Stimulated activated memory B cell treated with anti-CD40 and anti-IgM and Interleukin-4, amounts not matched to agents 10 μg/mL and 1 μg/mL and 100 μg/mL, for 72 hours (primary cell): ENCODE measurements around the gene NR6A1.

Source experiments
- ATAC-seq: fragments of 150-1000 bp; cut with Tn5 transposase; 2 replicates; pipeline ENCODE4 v1.10.0; 2021
- H3K27ac Mint-ChIP-seq: one replicate; pipeline ENCODE4 v1.8.0; 2022; ENCODE audit warnings: mild to moderate bottlenecking, mixed read lengths
- H3K27me3 Mint-ChIP-seq: one replicate; pipeline ENCODE4 v1.8.0; 2022; ENCODE audit warnings: mixed read lengths
- H3K36me3 Mint-ChIP-seq: one replicate; pipeline ENCODE4 v1.8.0; 2022; ENCODE audit warnings: mixed read lengths
- H3K4me1 Mint-ChIP-seq: one replicate; pipeline ENCODE4 v1.8.0; 2022; ENCODE audit warnings: mixed read lengths
- H3K4me3 Mint-ChIP-seq: one replicate; pipeline ENCODE4 v1.8.0; 2022; ENCODE audit warnings: mild to moderate bottlenecking, moderate library complexity, mixed read lengths
- H3K9me3 Mint-ChIP-seq: one replicate; pipeline ENCODE4 v1.8.0; 2022; ENCODE audit warnings: mixed read lengths

The NR6A1 gene

DNA sequence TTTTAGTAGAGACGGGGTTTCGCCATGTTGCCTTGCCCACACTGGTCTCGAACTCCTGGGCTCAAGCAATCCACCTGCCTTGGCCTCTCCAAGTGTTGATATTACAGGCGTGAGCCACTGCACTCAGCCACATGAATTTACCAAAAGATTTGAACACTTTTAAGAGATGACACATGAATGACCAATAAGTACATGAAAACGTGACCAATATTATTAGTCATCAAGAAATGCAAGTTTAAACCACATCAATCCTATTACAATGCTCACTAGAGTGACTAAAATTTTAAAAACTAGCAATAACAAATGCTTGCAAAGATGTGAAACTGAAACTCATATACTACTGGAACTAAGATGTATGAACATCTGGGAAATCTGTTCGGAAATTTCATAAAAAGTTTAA, 54.3 kb downstream of the NR6A1 start:
- Mint-ChIP-seq H3K27me3 (peaks cover 3% of the 10 kb centered on the region), H3K36me3 (no peaks in the 10 kb centered on the region), H3K9me3 (no peaks in the 10 kb centered on the region), H3K4me1 (peaks cover 5% of the 10 kb centered on the region), H3K27ac (no peak overlapping the region), H3K4me3 (no peak overlapping the region)
- ATAC-seq = no peak

DNA sequence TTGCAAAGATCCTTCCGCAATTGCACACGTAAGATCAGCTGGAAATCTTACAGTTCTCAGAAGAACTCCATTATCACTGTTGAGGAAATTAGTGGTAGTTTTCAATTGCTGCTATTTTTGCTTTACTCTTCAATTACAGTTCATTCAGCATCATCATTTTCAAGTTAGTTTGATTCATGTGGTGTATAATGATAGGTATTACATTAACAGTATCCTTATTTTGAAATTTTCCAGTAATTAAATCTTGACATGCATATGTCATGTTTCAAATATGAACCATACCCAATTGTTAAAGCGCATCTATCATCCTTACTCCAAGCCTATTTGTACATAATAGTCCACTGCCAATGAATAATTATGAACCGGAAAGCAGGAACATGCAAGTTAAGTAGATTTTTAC, 60.3 kb downstream of the NR6A1 start:
- Mint-ChIP-seq H3K27me3 (peaks cover 13% of the 10 kb centered on the region), H3K27ac (no peak overlapping the region), H3K36me3 (no peaks in the 10 kb centered on the region), H3K9me3 (no peaks in the 10 kb centered on the region), H3K4me3 (no peak overlapping the region), H3K4me1 (peaks cover 9% of the 10 kb centered on the region)
- no peak for ATAC-seq

DNA sequence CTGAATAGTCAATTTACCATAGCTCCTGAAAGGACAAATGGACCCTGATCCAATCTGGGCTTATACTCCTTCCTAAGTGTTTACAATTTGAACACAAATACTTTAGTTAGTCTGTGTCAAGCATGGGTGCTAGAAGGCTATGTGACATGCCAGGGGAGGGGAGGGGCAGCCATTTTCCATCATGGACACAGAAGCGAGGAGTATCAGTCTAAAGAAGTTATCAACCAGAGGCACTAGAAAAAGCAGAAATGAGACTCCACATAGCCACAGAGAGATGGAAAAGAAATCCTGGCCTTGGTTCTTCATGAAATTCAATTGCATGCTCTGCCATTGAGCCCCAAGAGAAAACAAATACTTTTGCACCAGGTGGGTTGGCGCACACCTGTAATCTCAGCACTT, 61.8 kb downstream of the NR6A1 start:
- peaks cover 13% of the 10 kb centered on the region for H3K27me3 Mint-ChIP-seq
- H3K36me3 Mint-ChIP-seq = no peaks in the 10 kb centered on the region
- no peak overlapping the region for H3K4me3 Mint-ChIP-seq
- H3K9me3 Mint-ChIP-seq = no peaks in the 10 kb centered on the region
- H3K27ac Mint-ChIP-seq = no peak overlapping the region
- H3K4me1 Mint-ChIP-seq = peaks cover 9% of the 10 kb centered on the region
- ATAC-seq = no peak

DNA sequence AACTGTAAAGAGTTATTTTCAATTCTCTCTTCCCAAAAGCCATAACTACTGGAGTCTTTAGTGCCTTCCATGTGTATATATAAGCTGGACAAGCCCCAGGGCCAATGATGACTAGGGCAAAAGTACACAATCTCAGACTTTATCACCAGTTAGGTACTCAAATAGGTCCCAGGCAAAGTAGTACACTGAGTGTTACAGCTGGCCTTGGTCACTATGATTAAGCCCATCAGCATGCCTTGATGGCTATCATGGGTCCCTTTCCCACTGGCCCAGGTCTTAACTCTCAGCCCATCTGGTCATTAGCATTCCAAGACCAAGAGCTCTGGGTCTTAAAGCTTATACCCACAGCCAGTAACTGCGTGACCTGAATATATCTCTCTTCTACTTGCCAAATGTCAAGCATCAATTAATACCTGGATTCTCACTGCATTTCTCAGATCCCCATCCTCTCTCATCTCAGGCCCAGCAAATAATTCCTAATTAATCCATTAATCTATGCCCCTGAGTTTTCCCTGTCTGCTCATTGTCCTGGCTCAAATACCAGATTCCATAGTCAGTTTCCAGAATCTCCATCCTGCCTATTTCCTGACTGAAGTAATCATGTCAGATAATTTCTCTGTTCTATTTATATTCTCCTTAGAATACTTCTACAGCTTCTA, 62.3 kb downstream of the NR6A1 start:
- H3K36me3 Mint-ChIP-seq = no peaks in the 10 kb centered on the region
- no peak overlapping the region for H3K4me3 Mint-ChIP-seq
- peaks cover 13% of the 10 kb centered on the region for H3K27me3 Mint-ChIP-seq
- no peak for ATAC-seq
- peaks cover 9% of the 10 kb centered on the region for H3K4me1 Mint-ChIP-seq
- H3K9me3 Mint-ChIP-seq = no peaks in the 10 kb centered on the region
- no peak overlapping the region for H3K27ac Mint-ChIP-seq

DNA sequence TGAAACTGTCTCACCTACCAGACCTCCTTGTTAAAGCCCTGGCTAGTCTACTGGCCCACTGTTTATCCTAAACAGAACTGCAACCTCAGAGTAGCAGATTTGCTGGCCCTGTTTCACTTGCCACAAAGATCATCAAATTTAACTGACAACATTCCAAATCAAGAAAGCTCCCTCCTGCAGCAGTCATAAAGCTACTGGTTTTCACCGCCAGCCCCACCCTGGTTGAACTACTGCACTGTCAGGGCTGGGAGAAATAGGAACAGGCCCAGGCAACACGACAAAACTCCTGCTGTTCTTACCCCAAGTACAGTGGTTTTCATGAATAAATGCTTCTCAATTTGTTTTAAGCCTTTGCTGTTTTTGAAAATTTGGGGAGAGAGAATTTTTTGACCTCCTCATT, 63.0 kb downstream of the NR6A1 start:
- H3K4me1 Mint-ChIP-seq = peaks cover 9% of the 10 kb centered on the region
- ATAC-seq = no peak
- H3K27ac Mint-ChIP-seq = no peak overlapping the region
- H3K36me3 Mint-ChIP-seq = no peaks in the 10 kb centered on the region
- no peaks in the 10 kb centered on the region for H3K9me3 Mint-ChIP-seq
- H3K27me3 Mint-ChIP-seq = peaks cover 13% of the 10 kb centered on the region
- no peak overlapping the region for H3K4me3 Mint-ChIP-seq

DNA sequence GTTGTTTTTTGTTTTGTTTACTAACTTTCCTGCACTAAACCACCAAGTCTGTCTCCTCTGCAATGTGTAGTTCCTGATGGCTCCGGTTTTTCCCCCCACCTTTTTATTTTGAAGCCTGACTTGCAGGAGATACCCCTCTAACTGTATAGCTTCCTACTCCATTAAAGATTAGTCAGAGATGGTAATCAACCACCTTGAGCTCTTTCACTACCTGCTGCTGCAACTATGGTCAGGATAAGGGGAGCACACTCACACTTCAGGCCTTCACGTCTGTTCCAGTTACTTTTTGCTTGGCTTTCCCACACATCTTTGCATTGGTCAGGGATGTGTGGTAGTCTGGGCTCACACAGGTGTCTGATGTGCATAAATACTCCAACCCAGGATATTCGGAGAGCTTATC, 63.4 kb downstream of the NR6A1 start:
- Mint-ChIP-seq H3K4me1 (peaks cover 9% of the 10 kb centered on the region), H3K36me3 (no peaks in the 10 kb centered on the region), H3K27me3 (peaks cover 13% of the 10 kb centered on the region), H3K27ac (no peak overlapping the region), H3K4me3 (no peak overlapping the region), H3K9me3 (no peaks in the 10 kb centered on the region)
- ATAC-seq = no peak

DNA sequence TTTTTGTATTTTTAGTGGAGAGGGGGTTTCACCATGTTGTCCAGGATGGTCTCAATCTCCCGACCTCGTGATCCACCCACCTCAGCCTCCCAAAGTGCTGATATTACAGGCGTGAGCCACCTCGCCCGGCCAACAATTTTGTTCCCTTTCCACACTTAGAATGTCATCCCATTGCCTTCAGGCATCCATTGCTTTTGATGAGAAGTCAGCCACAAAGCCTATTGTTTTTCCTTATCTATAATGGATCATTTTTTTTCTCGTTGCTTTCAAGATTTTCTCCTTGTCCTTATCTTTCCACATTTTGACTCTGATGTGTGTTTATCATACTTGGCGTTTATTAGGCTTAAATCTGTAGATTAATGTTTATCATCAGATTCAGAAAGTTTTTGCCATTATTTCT, 64.4 kb downstream of the NR6A1 start:
- Mint-ChIP-seq H3K27me3 (peaks cover 9% of the 10 kb centered on the region), H3K9me3 (no peaks in the 10 kb centered on the region), H3K4me1 (peaks cover 2% of the 10 kb centered on the region), H3K36me3 (no peaks in the 10 kb centered on the region), H3K4me3 (no peak overlapping the region), H3K27ac (no peak overlapping the region)
- no peak for ATAC-seq

DNA sequence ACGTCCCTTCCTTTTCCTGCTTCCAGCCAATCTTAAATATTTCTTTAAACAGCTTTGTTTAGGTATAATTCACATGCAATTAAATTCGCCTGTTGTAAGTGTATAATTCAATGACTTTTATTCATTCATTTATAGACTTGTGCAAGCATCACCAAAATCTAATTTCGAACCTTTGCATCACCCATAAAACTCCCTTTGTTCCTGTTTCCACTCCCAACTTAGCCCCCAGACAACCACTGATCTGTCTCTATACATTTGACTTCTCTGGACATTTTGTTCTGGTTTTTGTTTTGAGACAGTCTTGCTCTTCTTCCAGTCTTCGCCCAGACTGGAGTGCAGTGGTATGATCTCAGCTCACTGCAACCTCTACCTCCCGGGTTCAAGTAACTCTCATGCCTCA, 71.5 kb downstream of the NR6A1 start:
- Mint-ChIP-seq H3K27ac (no peak overlapping the region), H3K9me3 (no peaks in the 10 kb centered on the region), H3K4me3 (no peak overlapping the region), H3K4me1 (no peaks in the 10 kb centered on the region), H3K36me3 (no peaks in the 10 kb centered on the region), H3K27me3 (no peaks in the 10 kb centered on the region)
- ATAC-seq = no peak

DNA sequence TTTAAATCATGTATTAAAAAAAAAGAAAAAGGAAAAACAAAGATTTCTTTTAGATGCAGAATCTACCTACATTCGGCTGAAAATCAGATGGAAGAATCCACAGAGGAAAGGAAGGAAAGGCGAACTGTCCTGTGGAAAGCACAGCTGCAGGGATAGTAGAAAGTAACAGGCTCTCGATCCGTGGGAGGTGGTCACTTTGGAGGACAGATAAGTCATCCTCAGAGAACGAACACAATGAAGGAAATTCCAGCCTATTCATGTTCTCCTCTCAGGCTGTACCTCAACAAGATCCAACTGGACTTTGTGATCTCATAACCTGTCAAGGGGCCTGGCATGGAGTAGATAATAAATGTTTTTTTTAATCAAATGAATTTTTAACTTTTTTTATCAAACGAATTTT, 72.8 kb downstream of the NR6A1 start:
- ATAC-seq = no peak
- no peaks in the 10 kb centered on the region for H3K27me3 Mint-ChIP-seq
- H3K4me1 Mint-ChIP-seq = no peaks in the 10 kb centered on the region
- no peaks in the 10 kb centered on the region for H3K9me3 Mint-ChIP-seq
- no peaks in the 10 kb centered on the region for H3K36me3 Mint-ChIP-seq
- no peak overlapping the region for H3K4me3 Mint-ChIP-seq
- no peak overlapping the region for H3K27ac Mint-ChIP-seq

DNA sequence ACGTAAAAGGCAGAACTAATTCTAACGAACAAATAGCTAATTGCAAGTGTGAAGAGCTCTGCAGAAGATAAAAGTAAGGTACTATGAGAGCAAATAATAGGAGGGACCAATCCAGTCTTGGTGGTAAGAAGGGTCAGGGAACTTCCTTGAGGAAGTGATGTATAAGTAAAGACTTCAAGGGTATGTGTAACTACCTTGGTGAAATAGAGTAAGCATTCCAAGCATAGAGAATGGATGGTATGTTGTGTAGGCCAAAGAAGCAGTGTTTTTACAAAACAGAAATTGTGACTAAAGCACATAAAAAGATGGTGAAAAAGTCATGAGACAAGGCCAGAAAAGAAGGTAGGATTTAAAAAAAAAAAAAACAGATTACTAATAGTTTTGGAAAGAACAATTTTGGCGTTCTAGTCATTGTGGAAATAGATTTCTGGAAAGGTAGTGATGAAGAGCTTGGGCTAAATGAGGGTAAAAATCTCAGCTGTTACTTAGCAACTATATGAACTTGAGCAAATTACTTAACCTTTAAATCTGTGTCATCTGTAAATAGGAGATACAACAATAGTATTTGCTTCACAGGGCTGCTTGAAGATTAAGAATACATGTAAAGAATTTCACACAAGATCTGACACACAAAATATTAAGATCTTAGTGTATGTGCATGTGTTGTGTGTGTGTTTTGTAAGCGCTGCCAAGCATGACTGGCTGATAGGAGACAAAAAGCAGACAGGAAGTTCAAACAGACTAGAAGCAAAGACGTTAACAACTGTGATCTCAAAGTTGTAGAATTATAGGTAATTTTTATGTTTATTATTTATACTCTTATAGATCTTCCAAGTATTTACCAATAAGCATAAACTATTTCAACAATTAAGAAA, 73.5 kb downstream of the NR6A1 start:
- Mint-ChIP-seq H3K4me3 (no peak overlapping the region), H3K36me3 (no peaks in the 10 kb centered on the region), H3K27me3 (no peaks in the 10 kb centered on the region), H3K27ac (no peak overlapping the region), H3K4me1 (no peaks in the 10 kb centered on the region), H3K9me3 (no peaks in the 10 kb centered on the region)
- no peak for ATAC-seq

DNA sequence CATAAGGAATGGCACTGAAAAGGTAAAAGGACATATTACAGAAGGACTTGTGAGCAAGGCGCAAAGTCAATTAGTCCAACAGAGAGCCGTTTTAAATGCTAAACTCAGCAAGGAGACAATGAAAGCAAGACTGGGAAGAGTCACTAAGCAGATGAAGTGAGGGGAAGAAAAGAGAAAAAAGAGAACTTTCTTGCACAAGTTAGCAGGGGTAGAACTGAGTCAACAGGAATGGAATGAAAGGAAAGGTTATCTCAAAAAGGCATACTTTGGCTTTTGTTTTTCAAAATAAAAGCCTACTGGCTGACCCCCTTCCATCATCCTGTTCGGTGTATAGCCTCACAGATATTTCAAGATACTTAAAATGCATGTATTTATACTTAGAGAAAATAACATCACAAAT, 75.0 kb downstream of the NR6A1 start:
- Mint-ChIP-seq H3K4me3 (no peak overlapping the region), H3K27ac (no peak overlapping the region), H3K9me3 (no peaks in the 10 kb centered on the region), H3K4me1 (no peaks in the 10 kb centered on the region), H3K36me3 (no peaks in the 10 kb centered on the region), H3K27me3 (no peaks in the 10 kb centered on the region)
- ATAC-seq = no peak

DNA sequence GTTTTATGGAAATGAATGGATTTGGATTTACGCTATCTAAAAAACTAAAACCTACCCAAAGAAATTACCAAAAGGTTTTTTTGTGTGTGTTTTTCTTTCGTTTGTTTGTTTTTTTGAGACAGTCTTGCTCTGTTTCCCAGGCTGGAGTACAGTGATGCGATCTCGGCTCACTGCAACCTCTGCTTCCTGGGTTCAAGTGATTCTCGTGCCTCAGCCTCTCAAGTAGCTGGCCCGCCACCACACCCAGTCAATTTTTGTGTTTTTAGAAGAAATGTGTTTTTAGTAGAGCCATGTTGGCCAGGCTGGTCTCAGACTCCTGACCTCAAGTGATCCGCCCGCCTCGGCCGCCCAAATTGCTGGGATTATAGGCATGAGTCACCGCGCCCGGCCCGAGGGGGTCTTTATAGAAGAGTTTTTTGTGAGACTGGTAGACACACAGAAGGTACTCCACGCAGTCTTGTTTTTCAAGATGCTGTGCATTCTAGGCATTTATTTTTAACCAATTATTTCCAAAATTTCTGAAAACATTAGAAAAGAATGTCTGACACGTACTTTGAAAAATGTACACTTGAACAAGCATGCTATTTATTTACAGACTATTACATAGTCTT, 75.7 kb downstream of the NR6A1 start:
- H3K36me3 Mint-ChIP-seq = no peaks in the 10 kb centered on the region
- no peaks in the 10 kb centered on the region for H3K4me1 Mint-ChIP-seq
- H3K27ac Mint-ChIP-seq = no peak overlapping the region
- H3K4me3 Mint-ChIP-seq = no peak overlapping the region
- no peaks in the 10 kb centered on the region for H3K9me3 Mint-ChIP-seq
- H3K27me3 Mint-ChIP-seq = no peaks in the 10 kb centered on the region
- no peak for ATAC-seq

DNA sequence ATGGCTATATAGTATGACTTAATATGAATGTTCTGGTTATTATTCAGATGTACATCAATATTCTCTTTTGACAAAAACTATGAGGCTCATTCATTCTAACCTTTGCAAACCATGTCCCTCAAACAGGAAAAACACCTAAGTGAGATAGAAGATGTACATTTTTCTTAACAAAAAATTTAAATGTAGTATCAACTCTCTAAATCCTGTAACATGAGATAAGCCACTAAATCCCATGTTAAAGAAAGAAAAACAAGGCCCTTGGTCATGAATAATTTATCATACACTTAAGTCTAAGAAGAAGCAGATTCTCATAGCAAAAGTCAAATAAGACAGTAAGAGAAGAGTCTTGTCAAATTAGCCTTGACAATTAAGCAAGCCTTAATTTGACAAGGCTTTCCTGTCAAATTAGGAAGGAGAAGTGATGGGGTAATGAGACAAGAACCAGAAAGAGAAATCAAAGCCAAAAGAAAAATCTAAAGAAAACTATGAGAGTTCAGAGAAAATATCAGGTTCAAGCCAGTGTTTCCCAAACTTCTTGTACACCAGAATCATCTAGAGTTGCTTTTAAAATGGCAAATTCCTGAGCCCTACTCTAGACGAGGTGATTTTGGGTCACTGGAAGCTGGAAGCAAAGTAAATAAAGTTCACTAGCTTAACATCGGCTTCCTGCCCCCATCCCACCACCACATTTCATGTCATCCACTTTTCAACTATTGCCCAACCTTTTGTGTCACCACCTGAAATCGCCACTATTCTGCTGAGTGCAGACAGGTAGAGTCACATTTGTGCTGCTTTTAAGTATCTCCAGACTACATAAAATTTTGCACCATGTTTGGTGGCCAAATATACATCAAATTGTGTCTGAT, 76.5 kb downstream of the NR6A1 start:
- no peaks in the 10 kb centered on the region for H3K4me1 Mint-ChIP-seq
- H3K36me3 Mint-ChIP-seq = no peaks in the 10 kb centered on the region
- no peaks in the 10 kb centered on the region for H3K27me3 Mint-ChIP-seq
- no peak overlapping the region for H3K27ac Mint-ChIP-seq
- no peak overlapping the region for H3K4me3 Mint-ChIP-seq
- no peaks in the 10 kb centered on the region for H3K9me3 Mint-ChIP-seq
- no peak for ATAC-seq

DNA sequence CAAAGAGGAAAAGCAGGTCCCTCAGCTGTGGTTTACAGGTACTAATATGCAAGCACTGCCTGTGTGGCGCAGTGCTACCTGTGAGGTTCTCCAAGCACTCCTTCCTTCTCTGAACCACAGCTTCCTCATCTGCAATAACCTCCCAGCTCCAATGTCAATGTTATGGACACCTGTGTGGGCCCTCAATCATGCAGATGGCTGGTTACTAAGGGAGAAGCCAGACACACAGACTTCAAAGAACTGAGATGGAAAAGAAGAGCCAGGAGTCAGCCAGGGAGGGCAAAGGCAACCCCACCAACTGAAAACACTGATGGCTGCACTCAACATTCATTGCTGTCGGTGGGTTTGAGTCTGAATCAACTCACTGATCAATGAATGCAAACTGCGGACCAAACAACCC, 77.7 kb downstream of the NR6A1 start:
- H3K4me1 Mint-ChIP-seq = no peaks in the 10 kb centered on the region
- H3K4me3 Mint-ChIP-seq = no peak overlapping the region
- H3K36me3 Mint-ChIP-seq = no peaks in the 10 kb centered on the region
- no peak overlapping the region for H3K27ac Mint-ChIP-seq
- H3K9me3 Mint-ChIP-seq = no peaks in the 10 kb centered on the region
- ATAC-seq = no peak
- no peaks in the 10 kb centered on the region for H3K27me3 Mint-ChIP-seq

DNA sequence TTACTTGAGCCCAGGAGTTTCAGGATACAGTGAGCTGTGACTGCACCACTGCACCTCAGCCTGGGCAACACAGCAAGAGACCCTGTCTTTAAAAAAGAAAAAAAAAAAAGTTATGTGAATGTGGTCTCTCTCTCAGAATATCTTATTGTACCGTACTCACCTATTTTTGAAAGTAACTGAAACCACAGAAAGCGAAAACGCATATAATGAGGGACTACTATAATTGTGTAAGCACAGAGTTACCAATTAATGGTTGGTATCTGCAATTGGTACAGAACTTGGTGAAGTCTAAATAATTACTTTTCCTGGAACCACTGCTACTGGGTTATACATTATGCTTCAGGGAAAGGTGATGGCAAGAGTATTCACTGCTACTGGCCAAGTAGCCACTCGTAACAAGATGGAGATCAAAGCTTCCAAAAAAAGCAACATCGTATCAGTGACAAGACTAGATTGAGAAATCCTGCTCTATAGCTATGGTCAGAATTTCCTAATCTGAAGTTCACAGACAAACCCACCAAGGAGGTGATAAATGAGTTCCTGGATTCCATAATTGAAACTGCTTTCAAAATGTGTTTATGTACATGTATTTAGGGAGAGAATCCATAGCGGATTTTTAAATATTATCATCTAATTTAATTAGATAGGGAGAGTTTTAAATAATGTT, 82.7 kb downstream of the NR6A1 start:
- ATAC-seq = no peak
- H3K9me3 Mint-ChIP-seq = no peaks in the 10 kb centered on the region
- no peaks in the 10 kb centered on the region for H3K36me3 Mint-ChIP-seq
- no peak overlapping the region for H3K4me3 Mint-ChIP-seq
- H3K4me1 Mint-ChIP-seq = no peaks in the 10 kb centered on the region
- H3K27ac Mint-ChIP-seq = no peak overlapping the region
- no peaks in the 10 kb centered on the region for H3K27me3 Mint-ChIP-seq
